HG03095 (cell line): ENCODE results near the gene TOX4.
"Not testable (repeated sequence)": the region's sequence is repeated elsewhere in the genome, so short reads cannot be mapped to it uniquely, and the experiment has no call there.

Source experiments
- ATAC-seq: cut with Tn5 transposase; IDR thresholded peaks from one replicate; pipeline ENCODE4 v1.9.1; 2021; ENCODE audit warnings: moderate library complexity; ENCODE audit not compliant: unreplicated experiment

The TOX4 gene

DNA sequence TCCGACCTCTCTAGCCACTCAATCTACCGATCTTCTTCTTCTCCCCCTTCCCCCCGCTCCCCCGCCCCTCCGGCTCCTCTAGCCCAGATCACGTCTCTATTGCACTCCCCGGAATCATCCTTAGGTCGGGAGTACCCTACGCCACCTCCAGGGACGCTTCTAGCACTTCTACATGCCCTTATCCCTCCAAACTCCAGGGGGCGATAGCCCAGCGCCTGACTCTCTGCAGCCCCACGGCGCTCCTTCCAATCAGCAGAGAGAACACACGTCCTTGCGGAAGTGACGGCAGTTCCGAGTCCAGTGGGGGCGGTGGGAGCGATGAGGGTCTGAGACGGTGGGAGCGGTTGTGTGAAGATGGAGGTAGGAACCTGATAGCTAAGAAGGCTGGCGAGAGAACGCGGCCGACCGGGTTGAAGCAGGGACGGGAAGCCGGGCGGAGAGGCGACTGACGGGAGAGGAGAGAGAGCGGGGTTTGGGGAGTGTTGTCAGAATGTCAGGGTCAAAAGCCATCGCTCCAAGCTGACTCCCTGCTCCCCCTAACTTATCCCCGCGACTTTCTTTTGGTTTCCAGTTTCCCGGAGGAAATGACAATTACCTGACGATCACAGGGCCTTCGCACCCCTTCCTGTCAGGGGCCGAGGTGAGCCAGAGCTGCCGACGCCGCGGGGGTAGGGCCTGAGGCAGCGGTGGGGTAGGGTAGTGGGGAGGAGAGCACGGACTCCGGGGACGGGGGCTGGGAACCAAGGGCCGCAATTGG lies at the start of gene TOX4, which contains the start of gene RAB2B:
Gene TOX4 (plus strand): TSS at position 271 of the 757 bp plus-strand sequence. CDS start 84 bp downstream, at position 355.
Gene RAB2B (minus strand): TSS at position 35 of the 757 bp plus-strand sequence. CDS start 87 bp downstream, outside the sequence.
- ATAC-seq = peak; percentile 100

DNA sequence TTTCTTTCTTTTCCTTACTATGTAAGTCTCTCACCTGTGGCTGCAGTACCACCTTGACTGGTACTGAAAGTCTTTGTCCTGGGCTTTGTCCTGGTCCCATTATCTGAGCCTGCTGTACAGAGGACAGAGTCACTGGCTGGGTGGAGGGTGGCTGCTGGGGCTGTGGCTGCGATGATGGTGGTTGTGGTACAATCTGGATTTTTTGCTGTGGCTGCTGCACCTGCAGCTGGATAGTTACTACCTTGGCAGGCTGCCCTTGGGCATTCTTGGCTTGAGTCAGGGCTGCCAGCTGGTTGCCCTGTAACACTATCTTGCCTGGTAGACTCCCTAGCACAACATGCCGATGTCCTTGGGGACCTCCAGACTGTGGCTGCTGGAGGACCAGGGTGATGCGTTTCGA lies 48.1 kb upstream of the TOX4 start:
- ATAC-seq = no peak

GRCh38 chr14:21431126-21431525 lies 45.9 kb upstream of the TOX4 start:
- no peak for ATAC-seq

DNA sequence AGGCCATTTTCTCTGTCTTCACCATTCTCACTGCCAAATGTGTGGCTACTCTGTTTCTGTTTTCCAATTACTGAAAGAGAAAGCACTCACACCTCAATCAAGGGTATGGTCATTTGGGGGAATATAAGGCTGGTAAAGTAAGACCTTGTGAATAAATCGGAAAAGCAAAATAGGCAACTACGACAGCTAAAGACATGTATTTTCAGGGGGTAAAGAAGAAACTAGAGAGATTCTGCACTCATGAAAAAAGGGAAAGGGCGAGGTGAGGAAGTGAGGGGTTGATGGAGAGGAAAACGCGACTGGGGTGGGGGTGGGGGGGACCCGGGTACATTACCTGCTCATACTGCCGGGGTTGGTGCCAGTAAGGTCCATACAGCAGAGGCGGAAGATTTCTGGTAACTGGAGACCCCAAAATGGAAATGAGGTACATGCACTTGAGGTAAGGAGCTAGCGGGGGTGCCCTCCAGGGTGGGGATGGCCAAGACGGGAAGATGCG lies 40.4 kb upstream of the TOX4 start:
- peak; percentile 22 for ATAC-seq

GRCh38 chr14:21437063-21437901 lies 39.7 kb upstream of the TOX4 start:
- peak; percentile 97 for ATAC-seq

GRCh38 chr14:21440859-21441258 lies 36.1 kb upstream of the TOX4 start:
- ATAC-seq = no peak

GRCh38 chr14:21442657-21443056 lies 34.3 kb upstream of the TOX4 start:
- ATAC-seq = not testable (repeated sequence)

- ATAC-seq = no peak
These were observed 27.1 kb upstream of the TOX4 start for GRCh38 chr14:21449899-21450216.

GRCh38 chr14:21454843-21455544 lies 22.0 kb upstream of the TOX4 start:
- ATAC-seq = no peak

DNA sequence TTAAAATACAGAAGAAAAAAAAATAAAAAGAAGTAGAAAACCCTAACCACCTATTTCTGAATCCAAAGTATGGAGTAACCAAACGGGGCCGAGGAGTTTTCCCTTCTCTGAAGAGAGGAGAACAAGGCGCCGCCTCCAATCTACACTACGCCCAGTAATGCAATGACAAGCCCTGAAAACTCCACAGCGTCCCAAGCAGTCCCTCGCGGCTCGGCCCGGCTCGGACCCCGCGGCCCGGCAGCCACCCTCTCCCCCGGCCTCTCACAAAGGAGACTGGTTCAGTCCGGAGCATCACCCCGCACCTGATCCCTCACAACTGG lies 21.4 kb upstream of the TOX4 start:
- ATAC-seq = peak; percentile 22

- peak; percentile 95 for ATAC-seq
These were observed 20.9 kb upstream of the TOX4 start, which contains the start of gene CHD8 for GRCh38 chr14:21455912-21456667. Gene CHD8, minus strand, starts transcription at chr14:21456123. Its CDS starts 24,480 bp downstream, at chr14:21431643.

GRCh38 chr14:21467616-21468015 lies 9.4 kb upstream of the TOX4 start:
- ATAC-seq = no peak

DNA sequence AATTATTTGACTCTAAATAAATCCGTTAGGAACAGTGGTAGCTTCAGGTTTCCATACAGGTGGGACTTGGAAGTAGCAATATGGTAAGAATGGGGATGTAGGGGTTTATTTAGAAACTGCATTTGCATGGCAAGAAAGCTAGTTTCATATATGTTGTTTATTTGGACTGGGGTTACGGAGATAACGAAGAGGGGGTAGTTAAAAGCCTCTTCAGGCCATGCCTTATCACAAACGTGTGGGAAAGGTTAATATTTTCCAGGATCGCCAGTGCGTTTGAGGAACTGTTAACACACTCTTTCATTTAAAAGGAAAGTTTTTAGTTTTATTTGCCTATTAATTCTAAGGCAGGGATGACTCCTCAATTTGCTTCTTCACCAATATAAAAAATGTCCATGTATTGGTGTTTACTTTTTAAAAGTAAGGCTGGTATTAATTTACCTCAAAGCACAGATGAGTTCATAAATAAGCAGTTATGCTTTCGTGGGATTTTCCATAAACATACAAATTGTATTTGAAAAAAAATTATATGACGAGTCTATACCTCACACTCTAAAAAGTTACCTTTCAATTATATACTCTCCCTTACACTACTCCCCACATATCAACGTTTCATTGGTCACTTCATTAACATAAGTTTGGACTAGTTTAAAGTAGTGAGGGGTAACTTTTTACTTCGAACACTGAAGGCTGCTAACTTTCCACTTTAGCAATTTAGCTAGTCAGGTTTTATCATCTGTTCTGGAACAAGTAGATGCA lies 1.1 kb upstream of the TOX4 start:
- no peak for ATAC-seq

DNA sequence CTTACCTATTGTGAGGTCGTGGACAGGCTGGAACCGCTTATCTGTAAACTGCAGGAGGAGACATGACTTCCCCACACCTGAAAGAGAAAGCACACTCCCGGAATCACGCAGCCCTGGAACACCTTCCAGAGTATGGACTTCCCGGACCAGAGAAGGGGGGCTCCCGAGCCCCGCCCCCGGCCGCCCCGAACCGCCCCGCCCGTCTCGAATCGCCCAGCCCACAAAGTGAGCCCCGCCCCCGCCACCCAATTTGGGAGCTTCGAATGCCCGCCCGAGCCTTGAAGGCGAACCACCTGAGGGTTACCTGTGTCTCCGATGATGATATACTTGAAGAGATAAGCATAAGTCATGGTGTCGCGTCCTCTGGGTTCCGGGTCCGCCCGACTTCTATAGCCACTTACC lies 471 bp upstream of the TOX4 start:
- peak; percentile 27 for ATAC-seq

DNA sequence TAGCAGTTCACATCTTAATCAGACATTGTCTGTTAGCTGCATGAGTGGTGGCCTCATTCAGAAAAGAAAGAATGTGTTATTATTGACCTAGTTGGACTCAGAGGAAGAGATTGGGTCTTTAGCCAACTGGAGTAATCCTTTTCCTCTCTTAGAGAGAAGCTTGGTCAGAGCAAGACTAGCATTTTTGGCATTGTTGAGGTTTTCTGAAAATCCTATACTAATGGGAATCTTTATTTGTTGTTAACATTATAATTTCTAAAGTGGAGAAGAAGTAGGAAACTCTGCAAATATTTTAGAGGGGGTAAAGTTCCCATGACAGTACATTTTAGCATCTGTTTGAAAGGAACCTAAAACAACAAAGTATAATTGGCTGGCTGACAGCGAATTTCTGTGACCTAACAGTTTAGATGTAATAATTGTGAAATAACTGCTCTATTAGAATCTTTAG lies 9.7 kb downstream of the TOX4 start:
- no peak for ATAC-seq

DNA sequence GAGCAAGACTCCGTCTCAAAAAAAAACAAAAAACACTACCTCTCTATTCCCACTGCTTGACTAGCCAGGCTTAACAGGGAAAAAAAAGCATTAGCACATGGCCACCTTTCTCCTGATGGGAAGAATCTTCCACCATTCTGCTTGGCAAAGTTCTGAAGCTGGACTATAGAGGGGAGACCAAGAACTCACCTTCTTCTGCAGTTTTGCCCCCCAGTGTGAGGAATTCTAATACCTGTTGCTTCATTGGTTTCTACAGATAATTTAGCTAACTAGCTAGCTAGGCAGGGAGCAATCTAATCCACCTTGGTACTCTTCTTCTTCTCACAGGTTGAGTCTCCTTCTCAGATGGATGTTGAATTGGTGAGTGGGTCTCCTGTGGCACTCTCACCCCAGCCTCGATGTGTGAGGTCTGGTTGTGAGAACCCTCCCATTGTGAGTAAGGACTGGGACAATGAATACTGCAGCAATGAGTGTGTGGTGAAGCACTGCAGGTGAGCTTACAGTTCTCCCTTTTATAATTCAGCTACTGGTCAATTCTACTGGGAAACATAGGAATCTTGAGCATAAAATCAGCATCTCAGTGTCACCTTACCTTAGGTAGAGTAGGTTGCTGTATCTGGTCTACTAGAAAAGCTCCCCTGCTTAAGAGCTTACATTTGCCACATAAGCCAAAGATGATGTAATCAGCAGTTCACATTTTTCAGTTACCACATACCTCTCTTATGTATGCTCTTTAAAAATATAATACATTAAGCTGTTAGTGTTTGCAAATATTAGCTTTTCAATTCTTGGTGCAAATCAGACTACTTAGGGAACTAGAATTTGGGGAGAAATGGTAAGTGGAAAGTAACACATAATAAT lies 18.1 kb downstream of the TOX4 start:
- ATAC-seq = no peak

DNA sequence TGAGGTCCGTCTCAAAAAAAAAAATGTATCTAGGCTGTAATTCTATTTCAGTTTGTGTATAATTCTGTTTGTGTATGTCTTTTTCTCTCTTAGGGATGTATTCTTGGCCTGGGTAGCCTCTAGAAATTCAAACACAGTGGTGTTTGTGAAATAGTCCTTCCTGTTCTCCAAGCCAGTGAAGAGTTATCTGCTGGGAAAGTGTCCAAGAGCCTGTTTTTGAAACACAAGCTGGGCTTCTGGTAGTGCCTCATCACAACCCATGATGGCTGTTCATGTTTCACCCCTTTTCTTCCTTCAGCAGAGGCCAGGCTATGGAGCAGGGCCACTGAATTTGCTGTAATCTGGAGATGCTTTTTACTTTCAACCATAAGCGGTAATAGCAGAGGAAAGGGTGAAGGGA lies 19.5 kb downstream of the TOX4 start:
- no peak for ATAC-seq

GRCh38 chr14:21498540-21499526 lies 21.8 kb downstream of the TOX4 start:
- no peak for ATAC-seq
